Activated T-cell treated with anti-CD3 and anti-CD28 coated beads, Interleukin-2, amount 50 U/mL, for 24 hours (primary cell): ENCODE data around the gene GJC1.

Experiments
- DNase-seq: peaks from one replicate; pipeline ENCODE4 v3.0.0-alpha.2; 2020
- H3K27ac Mint-ChIP-seq: 2 replicates; pipeline ENCODE4 v1.8.0; 2020; ENCODE audit warnings: mild to moderate bottlenecking, mixed read lengths
- H3K27me3 Mint-ChIP-seq: 2 replicates; pipeline ENCODE4 v1.8.0; 2020; ENCODE audit warnings: mixed read lengths
- H3K36me3 Mint-ChIP-seq: 2 replicates; pipeline ENCODE4 v1.8.0; 2020; ENCODE audit warnings: low read depth, mixed read lengths
- H3K4me1 Mint-ChIP-seq: 2 replicates; pipeline ENCODE4 v1.8.0; 2020; ENCODE audit warnings: low read depth, mixed read lengths
- H3K4me3 Mint-ChIP-seq: 2 replicates; pipeline ENCODE4 v1.8.0; 2020; ENCODE audit warnings: mild to moderate bottlenecking, moderate library complexity, mixed read lengths
- H3K9me3 Mint-ChIP-seq: 2 replicates; pipeline ENCODE4 v1.8.0; 2020; ENCODE audit warnings: mixed read lengths

GJC1 gene

GRCh38 chr17:44797802-44798201, 32.3 kb downstream of the GJC1 start:
- no peak for DNase-seq
- Mint-ChIP-seq H3K4me3 (no peak overlapping the region), H3K9me3 (no peaks in the 10 kb centered on the region), H3K36me3 (no peaks in the 10 kb centered on the region), H3K4me1 (peaks cover 4% of the 10 kb centered on the region), H3K27me3 (no peaks in the 10 kb centered on the region), H3K27ac (no peak overlapping the region)

- Mint-ChIP-seq H3K4me3 (no peak overlapping the region), H3K4me1 (peaks cover 4% of the 10 kb centered on the region), H3K27ac (no peak overlapping the region), H3K27me3 (no peaks in the 10 kb centered on the region), H3K36me3 (no peaks in the 10 kb centered on the region), H3K9me3 (no peaks in the 10 kb centered on the region)
- no peak for DNase-seq
These were observed 33.4 kb downstream of the GJC1 start for GRCh38 chr17:44796731-44797130.

DNA sequence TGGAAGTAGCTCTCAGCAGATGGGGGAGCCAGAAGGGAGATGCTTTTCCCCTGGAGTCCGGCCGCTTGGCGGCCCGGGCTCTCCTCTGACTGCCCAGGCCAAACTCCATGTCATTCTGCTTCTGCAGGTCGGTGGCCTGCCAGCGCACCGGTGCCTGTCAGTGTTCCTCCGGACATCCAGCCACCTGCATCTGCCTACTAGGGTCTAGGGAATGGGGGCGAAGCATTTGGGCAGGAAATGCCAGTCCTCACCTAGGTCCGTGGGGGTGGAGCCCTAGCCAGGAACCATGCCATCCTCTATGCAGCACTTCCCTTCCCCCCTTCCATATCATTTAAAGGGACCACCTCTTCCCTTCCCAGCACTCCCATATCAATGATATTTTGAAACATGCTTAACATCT, 34.2 kb downstream of the GJC1 start:
- no peaks in the 10 kb centered on the region for H3K27me3 Mint-ChIP-seq
- H3K4me3 Mint-ChIP-seq, result no peak overlapping the region
- H3K4me1 Mint-ChIP-seq, result peaks cover 4% of the 10 kb centered on the region
- no peak for DNase-seq
- no peak overlapping the region for H3K27ac Mint-ChIP-seq
- H3K36me3 Mint-ChIP-seq, result no peaks in the 10 kb centered on the region
- no peaks in the 10 kb centered on the region for H3K9me3 Mint-ChIP-seq

DNA sequence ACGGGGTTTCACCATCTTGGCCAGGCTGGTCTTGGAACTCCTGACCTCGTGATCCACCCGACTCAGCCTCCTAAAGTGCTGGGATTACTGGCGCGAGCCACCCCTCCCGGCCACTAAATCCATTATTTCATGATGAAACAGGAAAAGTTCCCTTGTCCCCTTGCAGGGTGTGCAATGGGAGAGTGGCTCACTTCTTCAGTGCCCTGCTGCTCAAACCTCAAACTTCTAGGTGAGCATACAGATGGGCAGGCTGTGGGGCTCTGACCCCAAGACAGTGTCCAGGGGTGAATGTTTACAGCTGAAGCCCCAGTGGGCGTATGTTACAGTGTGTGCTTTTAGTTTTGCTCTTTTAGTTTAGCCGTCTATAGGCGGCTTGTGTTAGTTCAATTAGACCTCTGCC, 34.7 kb downstream of the GJC1 start:
- no peak for DNase-seq
- Mint-ChIP-seq H3K4me1 (peaks cover 4% of the 10 kb centered on the region), H3K27ac (no peak overlapping the region), H3K36me3 (no peaks in the 10 kb centered on the region), H3K27me3 (no peaks in the 10 kb centered on the region), H3K4me3 (no peak overlapping the region), H3K9me3 (no peaks in the 10 kb centered on the region)

DNA sequence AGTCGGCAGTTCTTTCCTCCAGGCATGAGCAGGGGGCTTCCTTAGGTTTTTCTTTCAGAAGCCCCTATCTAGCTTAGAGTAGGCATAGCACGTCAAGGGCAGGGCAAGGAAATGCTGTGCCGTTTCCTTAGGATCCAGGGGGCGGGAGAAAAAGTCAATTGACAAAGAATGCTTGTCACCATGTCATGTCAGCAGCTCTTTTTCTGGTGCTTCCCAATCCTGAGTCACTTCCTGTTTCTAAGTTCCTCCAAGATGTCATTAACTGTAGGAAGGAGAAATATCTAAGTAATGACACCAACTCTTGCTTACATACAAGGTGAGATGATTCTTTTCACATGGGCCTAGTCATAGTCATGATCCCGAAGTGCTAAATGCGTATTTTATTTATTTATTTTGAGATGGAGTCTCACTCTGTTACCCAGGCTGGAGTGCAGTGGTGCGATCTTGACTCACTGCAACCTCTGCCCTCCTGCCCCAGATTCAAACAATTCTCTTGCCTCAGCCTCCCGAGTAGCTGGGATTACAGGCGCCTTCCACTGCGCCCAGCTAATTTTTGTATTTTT, 35.2 kb downstream of the GJC1 start:
- peaks cover 4% of the 10 kb centered on the region for H3K4me1 Mint-ChIP-seq
- no peaks in the 10 kb centered on the region for H3K9me3 Mint-ChIP-seq
- no peak for DNase-seq
- H3K36me3 Mint-ChIP-seq, result no peaks in the 10 kb centered on the region
- H3K27me3 Mint-ChIP-seq, result no peaks in the 10 kb centered on the region
- H3K4me3 Mint-ChIP-seq, result no peak overlapping the region
- H3K27ac Mint-ChIP-seq, result no peak overlapping the region

DNA sequence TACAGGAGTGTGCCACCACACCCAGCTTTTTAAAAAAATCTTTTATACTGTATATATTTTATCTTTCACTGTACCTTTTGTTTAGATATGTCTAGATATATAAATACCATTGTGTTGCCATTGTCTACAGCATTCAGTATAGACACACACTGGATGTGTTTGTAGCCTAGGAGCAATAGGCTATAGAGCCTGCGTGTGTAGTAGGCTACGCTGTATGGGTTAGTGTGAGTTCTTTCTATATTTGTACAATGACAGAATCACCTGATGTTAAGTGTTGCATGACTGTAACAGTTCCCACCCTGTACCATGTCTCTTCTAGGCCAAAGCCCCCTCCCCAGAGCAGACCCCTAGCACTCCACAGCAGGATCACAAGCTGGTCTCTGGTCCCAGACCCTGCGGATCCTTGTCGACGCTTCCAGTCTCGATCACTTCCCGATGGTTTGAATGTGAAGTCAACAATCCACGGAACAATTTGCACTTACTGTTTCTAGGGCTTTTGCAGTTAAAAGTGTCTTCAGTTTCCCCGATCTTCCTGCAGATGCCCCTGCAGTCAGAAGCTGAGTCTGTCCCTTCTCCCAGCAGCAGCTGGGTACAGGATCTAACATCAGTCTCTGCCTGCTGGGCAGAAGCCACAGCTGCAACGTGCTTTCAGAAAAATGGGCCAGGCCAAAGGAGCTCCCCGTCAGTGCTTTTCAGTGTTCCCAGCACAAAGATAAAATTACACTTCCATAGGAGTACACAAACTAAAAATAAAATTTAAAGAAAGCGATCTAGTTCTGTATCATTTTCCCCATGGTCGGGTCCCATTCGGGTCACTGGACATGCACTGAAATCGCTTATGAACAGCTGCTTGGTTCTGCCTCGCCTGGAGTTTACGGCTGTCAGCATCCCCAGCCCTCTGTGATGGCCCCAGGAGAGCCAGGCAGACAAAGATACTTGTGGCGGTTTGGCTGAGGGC, 35.9 kb downstream of the GJC1 start:
- Mint-ChIP-seq H3K27ac (no peak overlapping the region), H3K27me3 (no peaks in the 10 kb centered on the region), H3K4me3 (no peak overlapping the region), H3K4me1 (peaks cover 4% of the 10 kb centered on the region), H3K36me3 (no peaks in the 10 kb centered on the region), H3K9me3 (no peaks in the 10 kb centered on the region)
- no peak for DNase-seq

DNA sequence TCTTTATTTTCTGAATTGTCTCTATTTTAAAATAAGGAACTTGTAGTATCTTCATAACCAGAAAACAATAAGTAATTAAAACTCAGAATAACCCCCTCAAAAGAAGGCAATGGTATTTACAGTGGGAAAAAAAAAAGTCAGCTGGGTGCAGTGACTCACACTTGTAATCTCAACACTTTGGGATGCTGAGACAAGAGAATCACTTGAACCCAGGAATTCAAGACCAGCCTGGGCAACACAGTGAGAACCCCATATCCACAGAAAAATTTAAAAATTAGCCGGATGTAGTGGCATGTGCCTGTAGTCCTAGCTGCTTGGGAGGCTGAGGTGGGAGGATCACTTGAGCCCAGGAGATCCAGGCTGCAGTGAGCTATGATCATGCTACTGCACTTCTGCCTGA, 37.8 kb downstream of the GJC1 start:
- Mint-ChIP-seq H3K36me3 (no peaks in the 10 kb centered on the region), H3K27ac (no peak overlapping the region), H3K9me3 (no peaks in the 10 kb centered on the region), H3K4me1 (peaks cover 4% of the 10 kb centered on the region), H3K4me3 (no peak overlapping the region), H3K27me3 (no peaks in the 10 kb centered on the region)
- DNase-seq, result no peak

DNA sequence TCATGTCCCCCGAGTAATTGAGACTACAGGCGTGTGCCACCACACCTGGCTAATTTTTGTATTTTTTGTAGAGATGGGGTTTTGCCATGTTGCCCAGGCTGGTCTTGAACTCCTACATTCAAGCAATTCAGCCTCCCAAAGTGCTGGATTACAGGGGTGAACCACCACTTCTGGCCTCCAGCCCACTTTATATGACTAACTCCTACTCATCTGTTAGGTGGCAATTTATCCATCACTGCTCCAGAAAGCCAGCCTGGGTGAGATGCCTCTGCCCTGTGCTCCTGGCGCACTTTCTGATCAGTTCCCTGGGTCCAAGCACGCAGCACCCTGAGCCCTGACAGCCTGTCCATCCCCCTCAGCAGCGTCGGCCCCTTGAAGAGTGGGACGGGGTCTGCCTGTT, 41.9 kb downstream of the GJC1 start:
- DNase-seq, result no peak
- no peaks in the 10 kb centered on the region for H3K4me1 Mint-ChIP-seq
- H3K36me3 Mint-ChIP-seq, result no peaks in the 10 kb centered on the region
- H3K4me3 Mint-ChIP-seq, result no peak overlapping the region
- H3K27ac Mint-ChIP-seq, result no peak overlapping the region
- H3K27me3 Mint-ChIP-seq, result no peaks in the 10 kb centered on the region
- no peaks in the 10 kb centered on the region for H3K9me3 Mint-ChIP-seq

DNA sequence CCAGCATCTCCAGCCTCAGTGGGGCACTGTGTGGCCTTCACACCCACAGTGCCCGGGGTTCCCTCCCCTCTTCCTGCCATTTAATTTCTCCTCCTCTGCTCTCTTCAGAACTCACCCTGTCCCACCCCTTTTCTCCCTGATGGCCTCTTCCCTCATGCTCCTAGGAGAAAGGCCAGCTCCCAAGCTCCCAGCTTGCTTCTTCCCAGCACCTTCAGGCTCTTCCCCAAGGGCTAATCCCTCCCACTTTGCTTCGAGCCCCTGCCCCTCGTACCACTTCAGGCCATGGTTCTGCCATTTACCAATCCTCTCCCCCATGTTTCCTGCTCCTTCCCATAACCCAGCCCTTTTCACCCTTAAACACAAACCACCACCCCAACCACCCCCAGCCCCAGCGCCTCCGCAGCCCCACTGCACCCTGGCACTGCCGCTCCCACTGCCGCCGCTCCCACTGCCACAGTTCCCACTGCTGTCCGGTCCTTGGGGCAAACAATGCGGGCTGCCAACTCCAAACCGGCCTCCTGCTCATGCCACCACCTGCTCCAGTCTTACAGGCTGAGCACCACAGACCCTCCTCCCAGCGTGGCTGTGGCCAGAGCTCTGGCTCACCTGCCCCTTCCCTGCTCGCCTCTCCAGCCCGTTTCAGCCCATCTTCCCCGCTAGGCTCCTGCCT, 42.7 kb downstream of the GJC1 start:
- Mint-ChIP-seq H3K4me3 (no peak overlapping the region), H3K36me3 (no peaks in the 10 kb centered on the region), H3K27me3 (no peaks in the 10 kb centered on the region), H3K4me1 (no peaks in the 10 kb centered on the region), H3K27ac (no peak overlapping the region), H3K9me3 (no peaks in the 10 kb centered on the region)
- DNase-seq, result no peak

- no peaks in the 10 kb centered on the region for H3K9me3 Mint-ChIP-seq
- H3K36me3 Mint-ChIP-seq, result no peaks in the 10 kb centered on the region
- H3K4me3 Mint-ChIP-seq, result no peak overlapping the region
- no peaks in the 10 kb centered on the region for H3K4me1 Mint-ChIP-seq
- DNase-seq, result no peak
- H3K27ac Mint-ChIP-seq, result no peak overlapping the region
- H3K27me3 Mint-ChIP-seq, result no peaks in the 10 kb centered on the region
These were observed 43.5 kb downstream of the GJC1 start for GRCh38 chr17:44786551-44787081.

DNA sequence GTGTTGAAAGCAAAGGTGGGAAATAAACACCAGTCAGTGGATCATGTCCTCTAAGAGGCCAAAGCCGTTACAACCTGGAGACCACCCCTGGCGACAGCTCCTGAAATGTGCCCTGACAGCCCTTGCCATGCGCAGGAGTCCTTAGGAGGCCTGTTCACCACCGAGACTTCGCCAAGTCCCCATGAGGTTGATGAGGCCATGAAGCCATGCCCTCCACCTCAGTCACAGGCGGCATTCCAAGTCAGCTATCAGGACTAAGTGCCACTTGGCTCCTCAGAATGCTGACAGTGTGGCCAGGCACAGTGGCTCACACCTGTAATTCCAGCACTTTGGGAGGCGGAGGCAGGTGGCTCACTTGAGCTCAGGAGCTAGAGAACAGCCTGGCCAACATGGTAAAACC, 44.2 kb downstream of the GJC1 start:
- H3K9me3 Mint-ChIP-seq, result no peaks in the 10 kb centered on the region
- DNase-seq, result no peak
- no peaks in the 10 kb centered on the region for H3K27me3 Mint-ChIP-seq
- no peak overlapping the region for H3K27ac Mint-ChIP-seq
- H3K4me3 Mint-ChIP-seq, result no peak overlapping the region
- H3K36me3 Mint-ChIP-seq, result no peaks in the 10 kb centered on the region
- H3K4me1 Mint-ChIP-seq, result no peaks in the 10 kb centered on the region

DNA sequence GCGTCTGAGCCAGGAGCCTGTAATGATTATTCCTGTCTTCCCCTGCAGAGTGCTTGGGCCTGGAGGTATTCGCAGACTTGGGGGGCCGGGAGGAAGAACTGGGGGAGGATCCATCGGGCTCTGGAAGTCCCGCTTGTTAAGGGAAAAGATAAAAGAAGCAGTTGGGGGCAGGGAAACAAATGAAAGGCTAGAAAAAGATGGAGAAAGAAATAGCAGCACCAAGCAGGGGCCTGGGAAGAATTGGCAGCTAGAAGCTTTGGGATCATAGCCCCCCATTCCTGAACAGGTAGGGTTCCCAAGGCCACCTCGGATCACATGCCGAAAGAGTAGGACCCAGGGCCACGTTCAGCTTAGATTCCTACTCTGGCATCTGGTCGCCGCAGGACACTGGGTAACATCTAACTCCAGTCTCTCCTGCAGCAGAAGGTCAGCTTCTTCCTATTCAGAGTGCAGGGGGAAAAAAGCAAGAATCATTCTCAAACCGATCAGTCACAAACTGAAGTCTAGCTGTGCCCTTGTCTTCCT, 47.7 kb downstream of the GJC1 start:
- no peak for DNase-seq
- H3K27me3 Mint-ChIP-seq, result peaks cover 8% of the 10 kb centered on the region
- H3K4me3 Mint-ChIP-seq, result no peak overlapping the region
- no peaks in the 10 kb centered on the region for H3K9me3 Mint-ChIP-seq
- no peaks in the 10 kb centered on the region for H3K36me3 Mint-ChIP-seq
- H3K4me1 Mint-ChIP-seq, result peaks cover 6% of the 10 kb centered on the region
- H3K27ac Mint-ChIP-seq, result no peak overlapping the region

DNA sequence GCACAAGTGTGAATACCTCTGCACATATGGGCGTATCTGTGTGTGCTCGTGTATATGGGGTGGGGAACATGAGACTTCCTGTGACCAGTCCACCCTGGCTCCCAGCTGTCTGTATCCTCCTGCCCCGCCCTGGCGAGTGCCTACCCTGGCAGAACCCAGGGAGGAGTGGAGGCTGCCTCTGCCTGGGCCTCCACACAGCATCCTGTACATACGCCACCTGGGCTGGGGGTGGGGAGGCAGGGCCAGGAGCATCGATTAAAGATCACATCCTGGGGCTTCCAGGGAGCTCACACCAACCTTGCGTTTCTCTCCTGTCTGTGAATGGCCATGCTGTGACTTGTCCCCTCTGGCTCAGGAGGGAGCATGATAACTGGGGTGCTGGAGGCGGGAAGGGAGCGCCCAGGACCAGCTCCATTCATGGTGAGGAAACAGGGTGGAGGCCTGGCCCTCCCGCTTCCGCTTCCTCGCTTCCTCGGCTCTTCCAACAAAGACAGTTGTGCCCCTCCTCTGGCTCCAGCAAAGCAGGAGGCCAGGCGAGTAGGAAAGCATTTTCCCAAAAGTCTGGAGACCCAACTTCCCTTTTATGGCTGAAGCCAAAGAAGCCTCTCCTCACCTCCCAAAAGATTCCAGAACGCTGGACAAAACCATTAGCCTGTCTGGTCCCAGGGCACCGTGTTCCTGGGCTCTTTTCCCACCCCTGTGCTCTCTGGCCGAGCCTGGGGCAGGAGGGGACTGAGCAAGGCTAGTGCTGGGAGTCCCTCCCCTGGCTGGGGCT, 48.3 kb downstream of the GJC1 start:
- no peaks in the 10 kb centered on the region for H3K9me3 Mint-ChIP-seq
- H3K27ac Mint-ChIP-seq, result no peak overlapping the region
- no peaks in the 10 kb centered on the region for H3K36me3 Mint-ChIP-seq
- no peak overlapping the region for H3K4me3 Mint-ChIP-seq
- no peak for DNase-seq
- H3K27me3 Mint-ChIP-seq, result peaks cover 11% of the 10 kb centered on the region
- peaks cover 6% of the 10 kb centered on the region for H3K4me1 Mint-ChIP-seq

GRCh38 chr17:44780845-44781480, 49.1 kb downstream of the GJC1 start:
- DNase-seq, result no peak
- H3K27me3 Mint-ChIP-seq, result peaks cover 11% of the 10 kb centered on the region
- no peaks in the 10 kb centered on the region for H3K36me3 Mint-ChIP-seq
- no peak overlapping the region for H3K27ac Mint-ChIP-seq
- H3K4me1 Mint-ChIP-seq, result peaks cover 11% of the 10 kb centered on the region
- no peak overlapping the region for H3K4me3 Mint-ChIP-seq
- H3K9me3 Mint-ChIP-seq, result no peaks in the 10 kb centered on the region
